ENCODE data around the gene ROBO3.

The ROBO3 gene

DNA sequence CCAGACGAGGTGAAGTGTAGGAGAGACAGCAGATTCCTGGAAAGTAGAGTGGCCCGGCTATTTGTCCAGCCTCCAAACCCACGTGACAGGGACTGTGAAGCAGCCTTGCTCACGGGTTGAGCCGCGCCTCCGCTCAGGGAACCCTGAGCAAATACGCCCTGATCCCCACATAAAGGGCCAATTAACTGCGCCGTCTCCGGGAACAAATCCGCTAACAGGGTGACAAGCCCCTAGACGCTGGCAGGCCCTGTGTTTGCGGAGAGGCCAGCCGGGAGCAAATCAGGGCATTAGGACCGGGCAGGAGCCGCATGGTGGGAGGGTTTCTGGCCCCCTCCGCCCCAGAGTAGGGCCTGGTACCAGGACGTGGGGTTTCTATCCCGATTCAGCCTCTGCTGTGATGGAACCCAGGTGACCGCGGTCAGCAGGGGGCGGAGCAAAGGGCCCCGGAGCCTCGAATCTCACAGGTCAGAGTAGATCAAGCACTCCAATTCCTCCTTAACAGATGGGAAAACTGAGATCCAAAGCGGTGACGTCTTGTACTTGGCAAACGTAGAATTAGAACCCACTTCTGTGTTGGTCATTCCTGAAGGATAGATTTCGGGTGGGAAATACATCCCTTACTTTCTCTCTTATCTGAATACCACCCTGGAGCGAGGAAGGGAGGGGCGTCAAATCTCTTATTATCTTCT, 2.0 kb upstream of the ROBO3 start:
- H3K4me2 ChIP-seq: no peak overlapping the region
- no peak overlapping the region for H3K4me3 ChIP-seq

GRCh38 chr11:124863826-124864165, 1.4 kb upstream of the ROBO3 start:
- peaks cover 78 to 95% (median 86%) of the 10 kb centered on the region in 11 experiments for H3K27me3 ChIP-seq
- no peak for TF ChIP-seq Cebpa-rat (IDR thresholded peaks at IDR 0.05)
- H4K20me1 ChIP-seq: peaks cover 0 to 30% (median 9%) of the 10 kb centered on the region in 11 experiments; a peak in 9 of 22 replicates
- no peak overlapping the region for H3K9ac ChIP-seq
- H3K9me3 ChIP-seq (replicated peaks in 1 of 11): peaks cover 0 to 30% (median 13%) of the 10 kb centered on the region in 11 experiments; a peak in 17 of 22 replicates
- no peak overlapping the region for H3K27ac ChIP-seq
- H3K36me3 ChIP-seq: no peaks in the 10 kb centered on the region
- peaks cover 0 to 12% (median 0%) of the 10 kb centered on the region in 10 experiments; a peak in 1 of 20 replicates for H3K4me1 ChIP-seq
- no peak overlapping the region for H3K4me3 ChIP-seq
- no peak overlapping the region for H3K4me2 ChIP-seq

More for the DNA sequence above, 2.0 kb upstream of the ROBO3 start:
- no peak overlapping the region for H3K9ac ChIP-seq
- no peak overlapping the region for H3K27ac ChIP-seq
- peaks cover 0 to 27% (median 13%) of the 10 kb centered on the region in 11 experiments; a peak in 17 of 22 replicates for H3K9me3 ChIP-seq (replicated peaks in 1 of 11)
- H4K20me1 ChIP-seq: peaks cover 0 to 30% (median 9%) of the 10 kb centered on the region in 11 experiments; a peak in 9 of 22 replicates
- H3K4me1 ChIP-seq: peaks cover 0 to 12% (median 0%) of the 10 kb centered on the region in 10 experiments; a peak in 1 of 20 replicates
- no peak for TF ChIP-seq Cebpa-rat (IDR thresholded peaks at IDR 0.05)
- H3K27me3 ChIP-seq: peaks cover 73 to 90% (median 80%) of the 10 kb centered on the region in 11 experiments
- no peaks in the 10 kb centered on the region for H3K36me3 ChIP-seq

DNA sequence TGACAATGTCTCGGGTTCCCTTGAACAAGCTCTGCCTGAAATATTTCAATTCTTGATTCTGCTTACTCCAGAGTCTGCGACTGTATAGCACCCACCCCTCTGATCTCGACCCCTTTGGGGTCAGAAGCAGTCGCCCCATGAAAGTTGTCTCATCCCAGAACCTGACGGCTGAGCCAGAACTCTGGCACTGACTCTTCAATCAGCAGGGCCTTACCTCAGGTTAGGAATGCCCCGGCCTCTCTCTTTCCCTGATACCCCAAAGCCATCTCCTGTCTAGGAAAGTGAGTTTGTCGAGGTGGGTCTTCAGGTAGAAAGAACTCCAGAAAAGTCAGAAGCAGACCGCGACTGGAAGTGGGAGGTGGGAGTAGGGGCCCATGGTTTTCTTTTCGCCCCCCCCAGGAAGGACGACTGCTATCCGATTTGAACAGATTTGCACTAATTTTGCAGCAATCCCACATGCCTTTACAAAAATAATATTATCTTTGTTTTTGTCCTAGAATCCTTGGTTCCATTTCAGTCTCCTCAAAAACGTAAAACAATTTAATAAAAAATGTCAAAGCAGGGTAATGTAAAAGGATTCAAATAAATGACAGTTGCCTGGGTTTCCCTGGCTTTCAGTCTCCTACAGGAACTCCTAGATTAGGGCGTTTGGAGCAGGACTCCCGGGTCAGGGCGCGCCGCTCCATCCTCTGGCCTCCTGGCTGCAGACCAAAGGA, 898 bp upstream of the ROBO3 start:
- Histone ChIP-seq H3K4me3 (no peak overlapping the region), H3K9me3 (replicated peaks in 1 of 11) (peaks cover 0 to 33% (median 13%) of the 10 kb centered on the region in 11 experiments; a peak in 17 of 22 replicates), H3K4me2 (no peak overlapping the region), H3K9ac (no peak overlapping the region), H3K4me1 (peaks cover 0 to 12% (median 0%) of the 10 kb centered on the region in 10 experiments; a peak in 1 of 20 replicates), H4K20me1 (peaks cover 0 to 30% (median 9%) of the 10 kb centered on the region in 11 experiments; a peak in 9 of 22 replicates), H3K36me3 (no peaks in the 10 kb centered on the region), H3K27ac (no peak overlapping the region), H3K27me3 (peaks cover 84 to 100% (median 91%) of the 10 kb centered on the region in 11 experiments)
- no peak for TF ChIP-seq Cebpa-rat (IDR thresholded peaks at IDR 0.05)

DNA sequence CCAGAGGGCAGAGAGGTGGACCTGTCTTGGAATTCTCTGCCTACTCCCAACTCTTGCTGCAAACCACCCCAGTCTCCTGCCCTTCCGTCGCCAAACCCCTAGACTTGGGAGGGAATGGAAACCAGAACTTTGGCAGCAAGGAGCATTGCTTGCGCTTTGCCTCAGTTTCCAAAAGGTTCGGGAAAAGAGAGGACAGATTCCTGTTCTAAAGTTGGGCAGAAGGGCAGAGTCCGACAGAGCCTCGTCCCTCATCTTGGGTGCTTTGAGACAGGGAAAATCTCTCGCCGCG, 396 bp upstream of the ROBO3 start:
- Histone ChIP-seq H3K9ac (no peak overlapping the region), H3K36me3 (no peaks in the 10 kb centered on the region), H3K4me3 (no peak overlapping the region), H3K27ac (no peak overlapping the region), H3K9me3 (replicated peaks in 1 of 11) (peaks cover 0 to 33% (median 13%) of the 10 kb centered on the region in 11 experiments; a peak in 17 of 22 replicates), H3K4me1 (peaks cover 0 to 12% (median 0%) of the 10 kb centered on the region in 10 experiments; a peak in 1 of 20 replicates), H3K27me3 (peaks cover 89 to 100% (median 96%) of the 10 kb centered on the region in 11 experiments), H4K20me1 (peaks cover 0 to 30% (median 9%) of the 10 kb centered on the region in 11 experiments; a peak in 9 of 22 replicates), H3K4me2 (no peak overlapping the region)
- TF ChIP-seq Cebpa-rat (IDR thresholded peaks at IDR 0.05): no peak

GRCh38 chr11:124865902-124866851, 945 bp downstream of the ROBO3 start:
- peaks cover 0 to 12% (median 0%) of the 10 kb centered on the region in 10 experiments; a peak in 1 of 20 replicates for H3K4me1 ChIP-seq
- no peak overlapping the region for H3K9ac ChIP-seq
- peaks cover 0 to 38% (median 9%) of the 10 kb centered on the region in 11 experiments; a peak in 9 of 22 replicates for H4K20me1 ChIP-seq
- H3K9me3 ChIP-seq (replicated peaks in 1 of 11): peaks cover 0 to 33% (median 13%) of the 10 kb centered on the region in 11 experiments; a peak in 17 of 22 replicates
- H3K36me3 ChIP-seq: no peaks in the 10 kb centered on the region
- no peak for TF ChIP-seq Cebpa-rat (IDR thresholded peaks at IDR 0.05)
- no peak overlapping the region for H3K27ac ChIP-seq
- peak overlapping the region in 5 of 10 experiments; percentile 19 to 44 (median 39); a peak in 10 of 20 replicates for H3K4me3 ChIP-seq
- peak overlapping the region in 8 of 11 experiments; percentile 0 to 62 (median 26); a peak in 9 of 22 replicates for H3K4me2 ChIP-seq
- H3K27me3 ChIP-seq: peaks cover 97 to 100% (median 100%) of the 10 kb centered on the region in 11 experiments

GRCh38 chr11:124867700-124868099, 2.5 kb downstream of the ROBO3 start:
- Histone ChIP-seq H3K4me1 (peaks cover 0 to 12% (median 0%) of the 10 kb centered on the region in 10 experiments; a peak in 1 of 20 replicates), H3K27me3 (peaks cover 81 to 100% (median 96%) of the 10 kb centered on the region in 11 experiments), H3K4me3 (no peak overlapping the region), H4K20me1 (peaks cover 0 to 38% (median 9%) of the 10 kb centered on the region in 11 experiments; a peak in 9 of 22 replicates), H3K27ac (no peak overlapping the region), H3K4me2 (no peak overlapping the region), H3K9me3 (replicated peaks in 1 of 11) (peaks cover 0 to 33% (median 13%) of the 10 kb centered on the region in 11 experiments; a peak in 17 of 22 replicates), H3K36me3 (no peaks in the 10 kb centered on the region), H3K9ac (no peak overlapping the region)
- TF ChIP-seq Cebpa-rat (IDR thresholded peaks at IDR 0.05): no peak

DNA sequence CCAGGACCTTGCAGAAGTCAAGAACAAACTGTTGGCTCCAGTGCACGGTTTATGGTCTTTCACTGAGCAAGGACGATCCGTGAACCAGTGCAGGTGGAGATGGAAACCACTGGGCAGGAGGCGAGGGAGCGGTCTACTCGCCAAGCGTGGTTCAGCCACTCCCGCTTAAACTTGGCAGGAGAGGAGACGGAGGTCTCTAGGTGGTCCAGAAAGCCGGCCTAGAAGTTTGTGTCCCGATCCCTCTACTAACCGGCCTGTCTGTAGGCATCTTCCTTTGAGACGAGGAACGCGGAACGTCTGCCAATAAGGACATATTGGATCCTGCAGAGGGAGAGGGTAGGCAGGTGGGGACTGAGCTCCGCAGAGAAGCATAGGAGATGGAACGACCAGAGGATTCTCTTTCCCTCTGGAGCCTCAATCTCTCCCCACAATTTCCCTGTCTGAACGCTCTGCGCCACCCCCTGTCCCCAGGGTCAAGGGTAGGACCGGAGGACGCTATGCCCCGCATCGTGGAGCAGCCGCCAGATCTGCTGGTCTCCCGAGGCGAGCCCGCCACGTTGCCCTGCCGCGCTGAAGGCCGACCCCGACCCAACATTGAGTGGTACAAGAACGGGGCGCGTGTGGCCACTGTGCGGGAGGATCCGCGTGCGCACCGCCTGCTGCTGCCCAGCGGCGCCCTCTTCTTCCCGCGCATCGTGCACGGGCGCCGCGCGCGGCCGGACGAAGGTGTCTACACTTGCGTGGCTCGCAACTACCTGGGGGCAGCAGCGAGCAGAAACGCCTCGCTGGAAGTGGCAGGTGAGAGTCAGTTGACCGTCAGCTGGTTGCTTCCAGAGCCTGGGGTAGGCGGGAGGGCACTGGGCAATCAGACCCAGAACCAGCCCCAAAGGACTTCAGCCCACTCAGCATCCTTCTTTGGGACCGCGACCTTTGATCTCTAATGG, 3.4 kb downstream of the ROBO3 start:
- H3K9me3 ChIP-seq (replicated peaks in 1 of 11): peaks cover 0 to 28% (median 13%) of the 10 kb centered on the region in 11 experiments; a peak in 17 of 22 replicates
- H3K4me2 ChIP-seq: no peak overlapping the region
- H4K20me1 ChIP-seq: peaks cover 0 to 38% (median 9%) of the 10 kb centered on the region in 11 experiments; a peak in 9 of 22 replicates
- no peak for TF ChIP-seq Cebpa-rat (IDR thresholded peaks at IDR 0.05)
- no peak overlapping the region for H3K9ac ChIP-seq
- peaks cover 72 to 96% (median 87%) of the 10 kb centered on the region in 11 experiments for H3K27me3 ChIP-seq
- H3K27ac ChIP-seq: no peak overlapping the region
- no peak overlapping the region for H3K4me3 ChIP-seq
- H3K36me3 ChIP-seq: no peaks in the 10 kb centered on the region
- peaks cover 0 to 12% (median 0%) of the 10 kb centered on the region in 10 experiments; a peak in 1 of 20 replicates for H3K4me1 ChIP-seq
